DND-41 (cell line): Measurements from ENCODE around the gene C1orf105.

Experiments used
- ATAC-seq: fragments of 200-7000 bp; cut with Tn5 transposase; 3 replicates; pipeline ENCODE4 v1.9.1; 2021; ENCODE audit warnings: low read depth; ENCODE audit not compliant: insufficient read depth
- DNase-seq: peaks from one replicate; pipeline ENCODE4 v3.0.0-alpha.2; 2020
- H2AFZ ChIP-seq: 2 replicates; pipeline ENCODE4 v1.6.0; 2012; ENCODE audit warnings: low read depth, low read length
- H3K27ac ChIP-seq: 2 replicates; pipeline ENCODE4 v1.5.1; 2012; ENCODE audit warnings: low read length, inconsistent platforms
- H3K27me3 ChIP-seq: fragments of 200-600 bp; sonication (generic); 2 replicates; pipeline ENCODE4 v1.6.0; 2012; ENCODE audit warnings: low read length, mild to moderate bottlenecking, inconsistent platforms; ENCODE audit not compliant: insufficient read depth, poor library complexity
- H3K36me3 ChIP-seq: 2 replicates; pipeline ENCODE4 v1.5.1; 2012; ENCODE audit warnings: low read length, inconsistent platforms; ENCODE audit not compliant: insufficient read depth
- H3K4me1 ChIP-seq: 2 replicates; pipeline ENCODE4 v1.5.1; 2012; ENCODE audit warnings: mild to moderate bottlenecking, low read length; ENCODE audit not compliant: insufficient read depth
- H3K4me2 ChIP-seq: 2 replicates; pipeline ENCODE4 v1.6.0; 2012; ENCODE audit warnings: mild to moderate bottlenecking, moderate library complexity, low read length, inconsistent platforms; ENCODE audit not compliant: insufficient read depth
- H3K4me3 ChIP-seq, 2 experiments: fragments of 200-600 bp in 1 of 2; shearing (Covaris generic) in 1 of 2; 2 replicates each; pipeline ENCODE4 v1.5.1; 2012 to 2016; ENCODE audit warnings: inconsistent platforms in 2 of 2, low read length in 2 of 2, mild to moderate bottlenecking in 2 of 2, low read depth in 1 of 2, moderate library complexity in 1 of 2
- H3K79me2 ChIP-seq: 2 replicates; pipeline ENCODE4 v1.6.0; 2012; ENCODE audit warnings: low read length, inconsistent platforms; ENCODE audit not compliant: insufficient read depth
- H3K9ac ChIP-seq: 2 replicates; pipeline ENCODE4 v1.6.0; 2012; ENCODE audit warnings: low read depth, mild to moderate bottlenecking, inconsistent platforms, low read length, moderate library complexity
- H3K9me3 ChIP-seq: 2 replicates; pipeline ENCODE4 v1.5.1; 2012; ENCODE audit warnings: low read length, moderate library complexity, mild to moderate bottlenecking, inconsistent platforms; ENCODE audit not compliant: insufficient read depth, severe bottlenecking
- H4K20me1 ChIP-seq: 2 replicates; pipeline ENCODE4 v1.6.0; 2012; ENCODE audit warnings: low read length; ENCODE audit not compliant: insufficient read depth
- CTCF ChIP-seq: IDR thresholded peaks from 2 replicates; pipeline ENCODE4 v1.5.1; 2012; ENCODE audit warnings: borderline replicate concordance, low read length, moderate library complexity, mild to moderate bottlenecking; ENCODE audit not compliant: poor library complexity, severe bottlenecking; ENCODE audit errors: extremely low read depth
- EZH2 ChIP-seq: IDR thresholded peaks from 3 replicates; pipeline ENCODE4 v1.6.1; 2012; ENCODE audit warnings: borderline replicate concordance, low read depth, mild to moderate bottlenecking, moderate library complexity, low read length, inconsistent platforms; ENCODE audit not compliant: severe bottlenecking

Gene C1orf105

GRCh38 chr1:172442404-172442803 is 21.9 kb downstream of the C1orf105 start:
- TF ChIP-seq CTCF (no peak), EZH2 (no peak)
- Histone ChIP-seq H4K20me1 (peaks cover 4% of the 10 kb centered on the region; the same call in 1 of the 2 replicates), H3K27ac (no peak overlapping the region), H3K4me2 (peak overlapping the region; percentile 83), H3K36me3 (peaks cover 19% of the 10 kb centered on the region), H2AFZ (no peak overlapping the region), H3K4me1 (peaks cover 35% of the 10 kb centered on the region), H3K27me3 (no peaks in the 10 kb centered on the region), H3K4me3 (peak overlapping the region in 1 of 2 experiments; percentile 64; a peak in 1 of 4 replicates), H3K9ac (no peak overlapping the region), H3K9me3 (no peaks in the 10 kb centered on the region), H3K79me2 (peaks cover 38% of the 10 kb centered on the region)
- no peak for ATAC-seq
- DNase-seq: no peak

- Histone ChIP-seq H3K4me1 (peaks cover 35% of the 10 kb centered on the region), H3K27ac (peak overlapping the region; percentile 87), H3K79me2 (peaks cover 38% of the 10 kb centered on the region), H3K4me3 (peak overlapping the region; percentile 64 to 70; a peak in 3 of 4 replicates), H4K20me1 (peaks cover 4% of the 10 kb centered on the region; the same call in 1 of the 2 replicates), H3K9me3 (no peaks in the 10 kb centered on the region), H3K9ac (peak overlapping the region; percentile 84), H2AFZ (peak overlapping the region; percentile 96), H3K27me3 (no peaks in the 10 kb centered on the region), H3K36me3 (peaks cover 19% of the 10 kb centered on the region), H3K4me2 (peak overlapping the region; percentile 83)
- no peak for DNase-seq
- ATAC-seq: no peak
- TF ChIP-seq CTCF (no peak), EZH2 (no peak)
These were observed 22.5 kb downstream of the C1orf105 start for GRCh38 chr1:172442843-172443565.

GRCh38 chr1:172443666-172444453 is 23.4 kb downstream of the C1orf105 start, which contains the start of gene PIGC:
PIGC (minus strand) TSS chr1:172444069; CDS start chr1:172442622, 1,447 bp downstream.
- DNase-seq (peak; percentile 93), ATAC-seq (peak; percentile 99)
- H4K20me1 ChIP-seq: peaks cover 4% of the 10 kb centered on the region; the same call in 1 of the 2 replicates
- peak within 1 kb of the TSS; percentile 64 to 70; a peak in 3 of 4 replicates for H3K4me3 ChIP-seq
- peaks cover 35% of the 10 kb centered on the region for H3K4me1 ChIP-seq
- H2AFZ ChIP-seq: peak within 1 kb of the TSS; percentile 96
- H3K9me3 ChIP-seq: no peaks in the 10 kb centered on the region
- peak within 1 kb of the TSS; percentile 84 for H3K9ac ChIP-seq
- H3K4me2 ChIP-seq: peak within 1 kb of the TSS; percentile 83
- peaks cover 19% of the 10 kb centered on the region for H3K36me3 ChIP-seq
- H3K79me2 ChIP-seq: peaks cover 36% of the 10 kb centered on the region
- peak within 1 kb of the TSS; percentile 87 for H3K27ac ChIP-seq
- no peaks in the 10 kb centered on the region for H3K27me3 ChIP-seq
- peak; percentile 97 for TF ChIP-seq CTCF
- TF ChIP-seq EZH2: no peak
